Progenitor cell of endocrine pancreas (in vitro differentiated cells): ENCODE measurements around the gene ULK4. TPM values are rescaled to one million over a fixed set of nuclear protein-coding genes. Genes with fewer than 3 reads are reported as not detected.

Source experiments
- DNase-seq: peaks from one replicate; pipeline ENCODE4 v3.0.0; 2021; ENCODE audit warnings: low spot score; ENCODE audit not compliant: unreplicated experiment
- H3K27ac Mint-ChIP-seq: 2 replicates; pipeline ENCODE4 v1.8.0; 2021; ENCODE audit warnings: mild to moderate bottlenecking, moderate library complexity, mixed read lengths
- H3K27me3 Mint-ChIP-seq: 2 replicates; pipeline ENCODE4 v1.8.0; 2021; ENCODE audit warnings: mixed read lengths
- H3K36me3 Mint-ChIP-seq: 2 replicates; pipeline ENCODE4 v1.8.0; 2022; ENCODE audit warnings: mixed read lengths; ENCODE audit not compliant: insufficient read depth
- H3K4me1 Mint-ChIP-seq: 2 replicates; pipeline ENCODE4 v1.8.0; 2021; ENCODE audit warnings: low read depth, mixed read lengths
- H3K4me3 Mint-ChIP-seq: 2 replicates; pipeline ENCODE4 v1.8.0; 2021; ENCODE audit warnings: low read depth, mild to moderate bottlenecking, moderate library complexity, mixed read lengths
- H3K9me3 Mint-ChIP-seq: 2 replicates; pipeline ENCODE4 v1.8.0; 2021; ENCODE audit warnings: low read depth, mixed read lengths
- CTCF ChIP-seq: fragments of 200-600 bp; sonication (generic); IDR thresholded peaks from one replicate; pipeline ENCODE4 v1.5.0; 2021; ENCODE audit warnings: antibody characterized with exemption, mild to moderate bottlenecking; ENCODE audit not compliant: unreplicated experiment
- total RNA-seq: library from RNA; stranded (reverse); gene quantifications from 2 replicates; pipeline ENCODE4 v1.2.1, GENCODE V29; 2021

ULK4 gene
- total RNA-seq, 1 donor from 2014 or later: 14.2 TPM

GRCh38 chr3:41521010-41521655 lies 440.8 kb downstream of the ULK4 start:
- Mint-ChIP-seq H3K4me1 (no peaks in the 10 kb centered on the region), H3K4me3 (no peak overlapping the region), H3K27ac (no peak overlapping the region)

GRCh38 chr3:41519746-41520145 lies 442.2 kb downstream of the ULK4 start:
- no peaks in the 10 kb centered on the region for H3K9me3 Mint-ChIP-seq
- no peak overlapping the region for H3K4me3 Mint-ChIP-seq
- H3K4me1 Mint-ChIP-seq: no peaks in the 10 kb centered on the region
- no peaks in the 10 kb centered on the region for H3K27me3 Mint-ChIP-seq
- H3K36me3 Mint-ChIP-seq: no peaks in the 10 kb centered on the region
- no peak overlapping the region for H3K27ac Mint-ChIP-seq
- no peak for DNase-seq
- no peak for TF ChIP-seq CTCF

More at GRCh38 chr3:41521010-41521655, 440.8 kb downstream of the ULK4 start:
- DNase-seq: no peak
- no peak for TF ChIP-seq CTCF
- Mint-ChIP-seq H3K27me3 (no peaks in the 10 kb centered on the region), H3K36me3 (no peaks in the 10 kb centered on the region), H3K9me3 (no peaks in the 10 kb centered on the region)

- peaks cover under 1% of the 10 kb centered on the region for H3K9me3 Mint-ChIP-seq
- no peak overlapping the region for H3K27ac Mint-ChIP-seq
- TF ChIP-seq CTCF: no peak
- no peak for DNase-seq
- H3K27me3 Mint-ChIP-seq: no peaks in the 10 kb centered on the region
- no peak overlapping the region for H3K4me3 Mint-ChIP-seq
- H3K4me1 Mint-ChIP-seq: no peaks in the 10 kb centered on the region
- no peaks in the 10 kb centered on the region for H3K36me3 Mint-ChIP-seq
These were observed 443.3 kb downstream of the ULK4 start for GRCh38 chr3:41518626-41519025.

GRCh38 chr3:41508063-41508696 lies 453.7 kb downstream of the ULK4 start:
- Mint-ChIP-seq H3K27ac (no peak overlapping the region), H3K9me3 (peaks cover 39% of the 10 kb centered on the region), H3K4me3 (no peak overlapping the region), H3K27me3 (no peaks in the 10 kb centered on the region), H3K4me1 (peaks cover 2% of the 10 kb centered on the region), H3K36me3 (peaks cover 5% of the 10 kb centered on the region)
- TF ChIP-seq CTCF: no peak
- no peak for DNase-seq

- H3K4me1 Mint-ChIP-seq: peaks cover 2% of the 10 kb centered on the region
- no peak overlapping the region for H3K4me3 Mint-ChIP-seq
- no peak overlapping the region for H3K27ac Mint-ChIP-seq
- H3K9me3 Mint-ChIP-seq: peaks cover 33% of the 10 kb centered on the region
- H3K27me3 Mint-ChIP-seq: no peaks in the 10 kb centered on the region
- no peak for TF ChIP-seq CTCF
- H3K36me3 Mint-ChIP-seq: peaks cover 5% of the 10 kb centered on the region
- no peak for DNase-seq
These were observed 454.4 kb downstream of the ULK4 start for GRCh38 chr3:41507336-41508062.
